Measurements from ENCODE around the gene TRIM37. TPM values are rescaled to one million over a fixed set of nuclear protein-coding genes. Genes with fewer than 3 reads are reported as not detected.

Gene TRIM37
- total and polyA plus RNA-seq, 4 donors: 9.1 to 39.0 (median 16.8) TPM

GRCh38 chr17:58969156-58969555, 137.5 kb downstream of the TRIM37 start:
- Histone ChIP-seq H3K27ac (ENCODE audit: low read depth in 1 of 2, low read length in 1 of 2) (no peak overlapping the region), H3K9me3 (ENCODE audit: control insufficient read depth in 4 of 4, insufficient read depth in 3 of 4, low read length in 3 of 4) (no peaks in the 10 kb centered on the region), H3K4me3 (no peak overlapping the region), H3K4me1 (ENCODE audit: control insufficient read depth in 5 of 5, insufficient read depth in 5 of 5, low read length in 5 of 5) (no peaks in the 10 kb centered on the region), H3K36me3 (ENCODE audit: control insufficient read depth in 4 of 4, insufficient read depth in 4 of 4, low read length in 4 of 4) (no peaks in the 10 kb centered on the region), H3K9ac (ENCODE audit: insufficient read depth in 1 of 2, low read length in 2 of 2) (no peak overlapping the region), H3K27me3 (ENCODE audit: control insufficient read depth in 3 of 3, insufficient read depth in 3 of 3, low read length in 2 of 3) (no peaks in the 10 kb centered on the region)
- DNase-seq (peak in 2 of 3 donors; percentile 5 to 16), ATAC-seq (ENCODE audit: insufficient read depth, low FRiP score) (no peak)
- WGBS, 2 donors: 38 to 58% methylated on average over 1 of the region's 1 CpG
- TF ChIP-seq, protein P1, sequence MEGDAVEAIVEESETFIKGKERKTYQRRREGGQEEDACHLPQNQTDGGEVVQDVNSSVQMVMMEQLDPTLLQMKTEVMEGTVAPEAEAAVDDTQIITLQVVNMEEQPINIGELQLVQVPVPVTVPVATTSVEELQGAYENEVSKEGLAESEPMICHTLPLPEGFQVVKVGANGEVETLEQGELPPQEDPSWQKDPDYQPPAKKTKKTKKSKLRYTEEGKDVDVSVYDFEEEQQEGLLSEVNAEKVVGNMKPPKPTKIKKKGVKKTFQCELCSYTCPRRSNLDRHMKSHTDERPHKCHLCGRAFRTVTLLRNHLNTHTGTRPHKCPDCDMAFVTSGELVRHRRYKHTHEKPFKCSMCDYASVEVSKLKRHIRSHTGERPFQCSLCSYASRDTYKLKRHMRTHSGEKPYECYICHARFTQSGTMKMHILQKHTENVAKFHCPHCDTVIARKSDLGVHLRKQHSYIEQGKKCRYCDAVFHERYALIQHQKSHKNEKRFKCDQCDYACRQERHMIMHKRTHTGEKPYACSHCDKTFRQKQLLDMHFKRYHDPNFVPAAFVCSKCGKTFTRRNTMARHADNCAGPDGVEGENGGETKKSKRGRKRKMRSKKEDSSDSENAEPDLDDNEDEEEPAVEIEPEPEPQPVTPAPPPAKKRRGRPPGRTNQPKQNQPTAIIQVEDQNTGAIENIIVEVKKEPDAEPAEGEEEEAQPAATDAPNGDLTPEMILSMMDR (IDR thresholded peaks at IDR 0.05; ENCODE audit: control extremely low read depth, extremely low read depth): no peak

DNA sequence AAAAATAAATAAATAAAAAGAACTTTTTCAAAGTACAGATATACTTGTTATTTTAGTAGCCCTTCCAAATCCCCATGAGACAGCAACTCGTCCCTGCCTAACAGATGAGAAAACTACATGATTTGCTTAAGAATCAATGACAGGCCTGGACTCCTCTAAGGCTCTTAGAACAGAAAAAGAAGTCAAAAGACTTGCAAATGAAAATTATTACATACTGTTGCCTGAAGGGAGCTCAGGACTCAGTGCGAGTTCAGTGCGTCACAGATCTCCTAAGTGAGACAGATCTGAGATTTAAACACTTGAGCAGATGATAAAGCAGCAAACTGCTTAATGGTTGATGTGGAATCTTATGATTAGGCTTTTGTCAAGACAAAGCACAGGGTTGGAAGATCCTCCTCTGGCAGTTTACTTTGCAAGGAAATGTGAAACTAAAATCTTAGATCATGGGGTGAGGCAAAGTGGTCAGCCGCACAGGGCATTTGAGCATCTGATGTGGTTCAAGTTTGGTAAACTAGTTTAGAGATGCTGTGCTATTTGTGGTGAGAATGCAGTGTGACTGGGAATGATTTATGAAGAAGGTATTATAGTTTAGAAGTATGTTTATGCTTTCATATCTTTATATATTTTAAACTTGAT, 138.1 kb downstream of the TRIM37 start:
- no peak for DNase-seq
- H3K36me3 ChIP-seq (ENCODE audit: control insufficient read depth in 4 of 4, insufficient read depth in 4 of 4, low read length in 4 of 4): no peaks in the 10 kb centered on the region
- TF ChIP-seq, protein P1 (IDR thresholded peaks at IDR 0.05; ENCODE audit: control extremely low read depth, extremely low read depth): no peak
- ATAC-seq (ENCODE audit: insufficient read depth, low FRiP score): no peak
- WGBS, 2 donors: 85 to 88% methylated on average over 4 of the region's 4 CpGs
- H3K27ac ChIP-seq (ENCODE audit: low read depth in 1 of 2, low read length in 1 of 2): no peak overlapping the region
- no peak overlapping the region for H3K9ac ChIP-seq (ENCODE audit: insufficient read depth in 1 of 2, low read length in 2 of 2)
- no peaks in the 10 kb centered on the region for H3K27me3 ChIP-seq (ENCODE audit: control insufficient read depth in 3 of 3, insufficient read depth in 3 of 3, low read length in 2 of 3)
- no peak overlapping the region for H3K4me3 ChIP-seq
- no peaks in the 10 kb centered on the region for H3K4me1 ChIP-seq (ENCODE audit: control insufficient read depth in 5 of 5, insufficient read depth in 5 of 5, low read length in 5 of 5)
- no peaks in the 10 kb centered on the region for H3K9me3 ChIP-seq (ENCODE audit: control insufficient read depth in 4 of 4, insufficient read depth in 3 of 4, low read length in 3 of 4)

GRCh38 chr17:58966208-58966607, 140.5 kb downstream of the TRIM37 start:
- ATAC-seq (ENCODE audit: insufficient read depth, low FRiP score): no peak
- WGBS, 2 donors: 97 to 98% methylated on average over 3 of the region's 3 CpGs
- DNase-seq: no peak
- H3K9me3 ChIP-seq (ENCODE audit: control insufficient read depth in 4 of 4, insufficient read depth in 3 of 4, low read length in 3 of 4): no peaks in the 10 kb centered on the region
- TF ChIP-seq, protein P1 (IDR thresholded peaks at IDR 0.05; ENCODE audit: control extremely low read depth, extremely low read depth): no peak
- H3K9ac ChIP-seq (ENCODE audit: insufficient read depth in 1 of 2, low read length in 2 of 2): no peak overlapping the region
- no peak overlapping the region for H3K4me3 ChIP-seq
- no peaks in the 10 kb centered on the region for H3K27me3 ChIP-seq (ENCODE audit: control insufficient read depth in 3 of 3, insufficient read depth in 3 of 3, low read length in 2 of 3)
- no peaks in the 10 kb centered on the region for H3K36me3 ChIP-seq (ENCODE audit: control insufficient read depth in 4 of 4, insufficient read depth in 4 of 4, low read length in 4 of 4)
- no peak overlapping the region for H3K27ac ChIP-seq (ENCODE audit: low read depth in 1 of 2, low read length in 1 of 2)
- no peaks in the 10 kb centered on the region for H3K4me1 ChIP-seq (ENCODE audit: control insufficient read depth in 5 of 5, insufficient read depth in 5 of 5, low read length in 5 of 5)

- Histone ChIP-seq H3K4me1 (ENCODE audit: control insufficient read depth in 5 of 5, insufficient read depth in 5 of 5, low read length in 5 of 5) (no peaks in the 10 kb centered on the region), H3K36me3 (ENCODE audit: control insufficient read depth in 4 of 4, insufficient read depth in 4 of 4, low read length in 4 of 4) (no peaks in the 10 kb centered on the region), H3K9me3 (ENCODE audit: control insufficient read depth in 4 of 4, insufficient read depth in 3 of 4, low read length in 3 of 4) (no peaks in the 10 kb centered on the region), H3K27me3 (ENCODE audit: control insufficient read depth in 3 of 3, insufficient read depth in 3 of 3, low read length in 2 of 3) (no peaks in the 10 kb centered on the region), H3K9ac (ENCODE audit: insufficient read depth in 1 of 2, low read length in 2 of 2) (no peak overlapping the region), H3K27ac (ENCODE audit: low read depth in 1 of 2, low read length in 1 of 2) (no peak overlapping the region), H3K4me3 (no peak overlapping the region)
- WGBS, 2 donors: 82 to 88% methylated on average over 3 of the region's 3 CpGs
- TF ChIP-seq, protein P1 (IDR thresholded peaks at IDR 0.05; ENCODE audit: control extremely low read depth, extremely low read depth): no peak
- DNase-seq (no peak), ATAC-seq (ENCODE audit: insufficient read depth, low FRiP score) (no peak)
These were observed 141.5 kb downstream of the TRIM37 start for GRCh38 chr17:58965221-58965620.

All from lung (tissue), 12 donors.